HEK293 (cell line): ENCODE results near the gene DYNLRB1.

Source experiments
- ATF2 ChIP-seq: fragments of 450-650 bp; formaldehyde crosslinking; IDR thresholded peaks from 2 replicates; pipeline ENCODE4 v1.5.1; 2016; ENCODE audit warnings: missing biosample characterization, missing genetic modification characterization, low read depth
- GLIS1 ChIP-seq: fragments of 450-650 bp; formaldehyde crosslinking; IDR thresholded peaks from 2 replicates; pipeline ENCODE4 v1.5.1; 2016; ENCODE audit warnings: missing biosample characterization, missing genetic modification characterization
- KLF16 ChIP-seq: fragments of 450-650 bp; formaldehyde crosslinking; IDR thresholded peaks from 2 replicates; pipeline ENCODE4 v1.5.1; 2017; ENCODE audit warnings: missing biosample characterization, missing genetic modification characterization
- SETDB1 ChIP-seq: IDR thresholded peaks from one replicate; pipeline ENCODE4 v1.6.1; 2017; ENCODE audit warnings: mild to moderate bottlenecking, low read length, moderate library complexity, mixed read lengths; ENCODE audit not compliant: insufficient read length
- YY2 ChIP-seq: fragments of 450-650 bp; formaldehyde crosslinking; IDR thresholded peaks from 2 replicates; pipeline ENCODE4 v1.5.1; 2016; ENCODE audit warnings: missing biosample characterization, missing genetic modification characterization
- ZBTB17 ChIP-seq: fragments of 450-650 bp; formaldehyde crosslinking; IDR thresholded peaks from 2 replicates; pipeline ENCODE4 v1.5.1; 2016; ENCODE audit warnings: missing biosample characterization, missing genetic modification characterization
- ZBTB7A ChIP-seq: fragments of 450-650 bp; formaldehyde crosslinking; IDR thresholded peaks from 2 replicates; pipeline ENCODE4 v1.5.1; 2016; ENCODE audit warnings: low read depth, missing biosample characterization, missing genetic modification characterization
- ZBTB8A ChIP-seq: fragments of 450-650 bp; formaldehyde crosslinking; IDR thresholded peaks from 2 replicates; pipeline ENCODE4 v1.5.1; 2016; ENCODE audit warnings: missing biosample characterization, missing genetic modification characterization
- ZIC2 ChIP-seq: fragments of 450-650 bp; formaldehyde crosslinking; IDR thresholded peaks from 2 replicates; pipeline ENCODE4 v1.5.1; 2016; ENCODE audit warnings: missing biosample characterization, missing genetic modification characterization
- ZNF148 ChIP-seq: fragments of 450-650 bp; formaldehyde crosslinking; IDR thresholded peaks from 2 replicates; pipeline ENCODE4 v1.5.0; 2017; ENCODE audit warnings: missing biosample characterization, missing genetic modification characterization, borderline replicate concordance
- ZNF16 ChIP-seq: fragments of 450-650 bp; formaldehyde crosslinking; IDR thresholded peaks from 2 replicates; pipeline ENCODE4 v1.5.1; 2016; ENCODE audit warnings: low read depth, missing biosample characterization, missing genetic modification characterization
- ZNF239 ChIP-seq: fragments of 450-650 bp; formaldehyde crosslinking; IDR thresholded peaks from 2 replicates; pipeline ENCODE4 v1.5.1; 2016; ENCODE audit warnings: missing biosample characterization, missing genetic modification characterization
- ZNF280D ChIP-seq: fragments of 450-650 bp; formaldehyde crosslinking; IDR thresholded peaks from 2 replicates; pipeline ENCODE4 v1.5.1; 2016; ENCODE audit warnings: missing biosample characterization, missing genetic modification characterization
- ZNF391 ChIP-seq: fragments of 450-650 bp; formaldehyde crosslinking; IDR thresholded peaks from 2 replicates; pipeline ENCODE4 v1.5.1; 2016; ENCODE audit warnings: low read depth, missing biosample characterization, missing genetic modification characterization, borderline replicate concordance
- ZNF426 ChIP-seq: fragments of 450-650 bp; formaldehyde crosslinking; IDR thresholded peaks from 2 replicates; pipeline ENCODE4 v1.5.1; 2017; ENCODE audit warnings: missing biosample characterization, missing genetic modification characterization, mild to moderate bottlenecking, inconsistent platforms, moderate library complexity
- ZNF488 ChIP-seq: fragments of 450-650 bp; formaldehyde crosslinking; IDR thresholded peaks from 2 replicates; pipeline ENCODE4 v1.5.1; 2016; ENCODE audit warnings: missing biosample characterization, missing genetic modification characterization
- ZNF623 ChIP-seq: fragments of 450-650 bp; formaldehyde crosslinking; IDR thresholded peaks from 2 replicates; pipeline ENCODE4 v1.5.1; 2016; ENCODE audit warnings: missing biosample characterization, missing genetic modification characterization
- ZNF624 ChIP-seq: fragments of 450-650 bp; formaldehyde crosslinking; IDR thresholded peaks from 2 replicates; pipeline ENCODE4 v1.5.1; 2017; ENCODE audit warnings: missing biosample characterization, missing genetic modification characterization
- ZNF654 ChIP-seq: fragments of 450-650 bp; formaldehyde crosslinking; IDR thresholded peaks from 2 replicates; pipeline ENCODE4 v1.5.1; 2016; ENCODE audit warnings: low read depth, missing biosample characterization, missing genetic modification characterization
- ZXDB ChIP-seq: fragments of 450-650 bp; formaldehyde crosslinking; IDR thresholded peaks from 2 replicates; pipeline ENCODE4 v1.5.1; 2016; ENCODE audit warnings: missing biosample characterization, missing genetic modification characterization
- TF ChIP-seq, protein P1 (sequence below): fragments of 450-650 bp; formaldehyde crosslinking; optimal IDR thresholded peaks from 2 replicates; pipeline ENCODE3; 2016; ENCODE audit warnings: missing biosample characterization, mild to moderate bottlenecking, missing genetic modification characterization
- TF ChIP-seq, protein P2 (sequence below): fragments of 450-650 bp; formaldehyde crosslinking; IDR thresholded peaks from 2 replicates; pipeline ENCODE4 v1.5.1; 2016; ENCODE audit warnings: missing biosample characterization, missing genetic modification characterization, borderline replicate concordance
- TF ChIP-seq, protein P3 (sequence below): fragments of 450-650 bp; formaldehyde crosslinking; IDR thresholded peaks from 2 replicates; pipeline ENCODE4 v1.5.1; 2016; ENCODE audit warnings: missing biosample characterization, missing genetic modification characterization
- TF ChIP-seq, protein P4 (sequence below): fragments of 450-650 bp; formaldehyde crosslinking; IDR thresholded peaks from 2 replicates; pipeline ENCODE4 v1.5.1; 2017; ENCODE audit warnings: missing biosample characterization, missing genetic modification characterization

The DYNLRB1 gene

GRCh38 chr20:34579191-34579978, 63.2 kb downstream of the DYNLRB1 start (continued):
- TF ChIP-seq ZNF624 (tag by site-specific recombination), result no peak
- TF ChIP-seq, protein P1, sequence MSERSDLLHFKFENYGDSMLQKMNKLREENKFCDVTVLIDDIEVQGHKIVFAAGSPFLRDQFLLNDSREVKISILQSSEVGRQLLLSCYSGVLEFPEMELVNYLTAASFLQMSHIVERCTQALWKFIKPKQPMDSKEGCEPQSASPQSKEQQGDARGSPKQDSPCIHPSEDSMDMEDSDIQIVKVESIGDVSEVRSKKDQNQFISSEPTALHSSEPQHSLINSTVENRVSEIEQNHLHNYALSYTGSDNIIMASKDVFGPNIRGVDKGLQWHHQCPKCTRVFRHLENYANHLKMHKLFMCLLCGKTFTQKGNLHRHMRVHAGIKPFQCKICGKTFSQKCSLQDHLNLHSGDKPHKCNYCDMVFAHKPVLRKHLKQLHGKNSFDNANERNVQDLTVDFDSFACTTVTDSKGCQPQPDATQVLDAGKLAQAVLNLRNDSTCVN, result no peak
- TF ChIP-seq ZNF654 (tag by site-specific recombination), result peak; percentile 95
- TF ChIP-seq ZBTB17, result peak; percentile 45; the same call in 1 of the 2 replicates
- 0 out of 2 replicates have a peak, but pooled peaks have one; percentile 22 for TF ChIP-seq GLIS1 (tag by site-specific recombination)
- TF ChIP-seq, protein P2, sequence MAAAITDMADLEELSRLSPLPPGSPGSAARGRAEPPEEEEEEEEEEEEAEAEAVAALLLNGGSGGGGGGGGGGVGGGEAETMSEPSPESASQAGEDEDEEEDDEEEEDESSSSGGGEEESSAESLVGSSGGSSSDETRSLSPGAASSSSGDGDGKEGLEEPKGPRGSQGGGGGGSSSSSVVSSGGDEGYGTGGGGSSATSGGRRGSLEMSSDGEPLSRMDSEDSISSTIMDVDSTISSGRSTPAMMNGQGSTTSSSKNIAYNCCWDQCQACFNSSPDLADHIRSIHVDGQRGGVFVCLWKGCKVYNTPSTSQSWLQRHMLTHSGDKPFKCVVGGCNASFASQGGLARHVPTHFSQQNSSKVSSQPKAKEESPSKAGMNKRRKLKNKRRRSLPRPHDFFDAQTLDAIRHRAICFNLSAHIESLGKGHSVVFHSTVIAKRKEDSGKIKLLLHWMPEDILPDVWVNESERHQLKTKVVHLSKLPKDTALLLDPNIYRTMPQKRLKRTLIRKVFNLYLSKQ (tag by site-specific recombination), result no peak
- TF ChIP-seq ZBTB7A (tag by site-specific recombination), result no peak
- no peak for TF ChIP-seq YY2 (tag by site-specific recombination)
- no peak for TF ChIP-seq ATF2
- TF ChIP-seq, protein P3, sequence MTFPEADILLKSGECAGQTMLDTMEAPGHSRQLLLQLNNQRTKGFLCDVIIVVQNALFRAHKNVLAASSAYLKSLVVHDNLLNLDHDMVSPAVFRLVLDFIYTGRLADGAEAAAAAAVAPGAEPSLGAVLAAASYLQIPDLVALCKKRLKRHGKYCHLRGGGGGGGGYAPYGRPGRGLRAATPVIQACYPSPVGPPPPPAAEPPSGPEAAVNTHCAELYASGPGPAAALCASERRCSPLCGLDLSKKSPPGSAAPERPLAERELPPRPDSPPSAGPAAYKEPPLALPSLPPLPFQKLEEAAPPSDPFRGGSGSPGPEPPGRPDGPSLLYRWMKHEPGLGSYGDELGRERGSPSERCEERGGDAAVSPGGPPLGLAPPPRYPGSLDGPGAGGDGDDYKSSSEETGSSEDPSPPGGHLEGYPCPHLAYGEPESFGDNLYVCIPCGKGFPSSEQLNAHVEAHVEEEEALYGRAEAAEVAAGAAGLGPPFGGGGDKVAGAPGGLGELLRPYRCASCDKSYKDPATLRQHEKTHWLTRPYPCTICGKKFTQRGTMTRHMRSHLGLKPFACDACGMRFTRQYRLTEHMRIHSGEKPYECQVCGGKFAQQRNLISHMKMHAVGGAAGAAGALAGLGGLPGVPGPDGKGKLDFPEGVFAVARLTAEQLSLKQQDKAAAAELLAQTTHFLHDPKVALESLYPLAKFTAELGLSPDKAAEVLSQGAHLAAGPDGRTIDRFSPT (tag by site-specific recombination), result peak; percentile 73
- no peak for TF ChIP-seq ZNF239
- no peak for TF ChIP-seq ZNF623 (tag by site-specific recombination)
- no peak for TF ChIP-seq ZNF148 (tag by site-specific recombination)
- no peak for TF ChIP-seq ZNF280D (tag by site-specific recombination)
- TF ChIP-seq SETDB1, result no peak
- 0 out of 2 replicates have a peak, but pooled peaks have one; percentile 8 for TF ChIP-seq ZIC2 (tag by site-specific recombination)
- TF ChIP-seq ZBTB8A (tag by site-specific recombination), result no peak
- TF ChIP-seq ZNF426 (tag by site-specific recombination), result no peak
- TF ChIP-seq ZNF16 (tag by site-specific recombination), result no peak
- no peak for TF ChIP-seq KLF16 (tag by site-specific recombination)
- TF ChIP-seq, protein P4, sequence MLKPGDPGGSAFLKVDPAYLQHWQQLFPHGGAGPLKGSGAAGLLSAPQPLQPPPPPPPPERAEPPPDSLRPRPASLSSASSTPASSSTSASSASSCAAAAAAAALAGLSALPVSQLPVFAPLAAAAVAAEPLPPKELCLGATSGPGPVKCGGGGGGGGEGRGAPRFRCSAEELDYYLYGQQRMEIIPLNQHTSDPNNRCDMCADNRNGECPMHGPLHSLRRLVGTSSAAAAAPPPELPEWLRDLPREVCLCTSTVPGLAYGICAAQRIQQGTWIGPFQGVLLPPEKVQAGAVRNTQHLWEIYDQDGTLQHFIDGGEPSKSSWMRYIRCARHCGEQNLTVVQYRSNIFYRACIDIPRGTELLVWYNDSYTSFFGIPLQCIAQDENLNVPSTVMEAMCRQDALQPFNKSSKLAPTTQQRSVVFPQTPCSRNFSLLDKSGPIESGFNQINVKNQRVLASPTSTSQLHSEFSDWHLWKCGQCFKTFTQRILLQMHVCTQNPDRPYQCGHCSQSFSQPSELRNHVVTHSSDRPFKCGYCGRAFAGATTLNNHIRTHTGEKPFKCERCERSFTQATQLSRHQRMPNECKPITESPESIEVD, result no peak
- TF ChIP-seq ZNF488, result no peak
- TF ChIP-seq ZNF391 (tag by site-specific recombination), result no peak
- TF ChIP-seq ZXDB (tag by site-specific recombination), result no peak
